ENCODE measurements around the gene PRR14. TPM values are rescaled to one million over a fixed set of nuclear protein-coding genes. Genes with fewer than 3 reads are reported as not detected.

Gene PRR14
- total RNA-seq, 1 experiment from 2014 or later, result 41.4 TPM

GRCh38 chr16:30656974-30657865, 6.5 kb downstream of the PRR14 start:
- BruUV-seq (replicated peaks), result no TSS peak
- H3K4me3 Mint-ChIP-seq (ENCODE audit: unreplicated experiment), result peak overlapping the region; percentile 93
- peaks cover 69% of the 10 kb centered on the region for H3K36me3 Mint-ChIP-seq (ENCODE audit: insufficient read depth, unreplicated experiment)
- no peaks in the 10 kb centered on the region for H3K9me3 Mint-ChIP-seq (ENCODE audit: unreplicated experiment)
- POLR2A ChIA-PET, result interaction anchor here (0.8 to 3.9 kb wide), 2 partner anchors 11 to 21 kb away, joined by 3 to 13 read pairs; no protein-coding TSS in a partner anchor
- peak overlapping the region; percentile 100 for H3K27ac Mint-ChIP-seq (ENCODE audit: low read depth, unreplicated experiment)
- CTCF ChIA-PET, result interaction anchor here (0.7 to 1.3 kb wide), 6 partner anchors 11 to 801 kb away, joined by 3 to 5 read pairs (median 4); no protein-coding TSS in a partner anchor
- no peak for DNase-seq (ENCODE audit: unreplicated experiment)
- TF ChIP-seq CTCF (IDR thresholded peaks at IDR 0.05; ENCODE audit: unreplicated experiment), result no peak
- H3K27me3 Mint-ChIP-seq (ENCODE audit: insufficient read depth, unreplicated experiment), result no peaks in the 10 kb centered on the region
- H3K4me1 Mint-ChIP-seq (ENCODE audit: insufficient read depth, unreplicated experiment), result peaks cover 27% of the 10 kb centered on the region
- intact Hi-C loops (cut with micrococcal nuclease), result no loop called here

- TSS peak; percentile 53 for BruUV-seq (replicated peaks)
- Mint-ChIP-seq H3K9me3 (ENCODE audit: unreplicated experiment) (no peaks in the 10 kb centered on the region), H3K27ac (ENCODE audit: low read depth, unreplicated experiment) (peak within 1 kb of the TSS; percentile 100), H3K27me3 (ENCODE audit: insufficient read depth, unreplicated experiment) (no peaks in the 10 kb centered on the region), H3K36me3 (ENCODE audit: insufficient read depth, unreplicated experiment) (peaks cover 72% of the 10 kb centered on the region), H3K4me3 (ENCODE audit: unreplicated experiment) (peak within 1 kb of the TSS; percentile 93), H3K4me1 (ENCODE audit: insufficient read depth, unreplicated experiment) (peaks cover 21% of the 10 kb centered on the region)
- intact Hi-C loops (cut with micrococcal nuclease), result loop anchor here (1.0 kb wide), 1 partner anchor 40 kb away; no protein-coding TSS in a partner anchor
- CTCF ChIA-PET, result interaction anchor here (0.6 to 2.1 kb wide), 10 partner anchors 10 to 112 kb away, joined by 3 to 14 read pairs (median 4); no protein-coding TSS in a partner anchor
- peak; percentile 100 for DNase-seq (ENCODE audit: unreplicated experiment)
- POLR2A ChIA-PET, result interaction anchor here (0.7 to 3.9 kb wide), 34 partner anchors 8 to 1741 kb away, joined by 3 to 22 read pairs (median 5); partner anchors contain the start of genes ALDOA, CD2BP2, DCTPP1 and MAZ
- peak; percentile 57 for TF ChIP-seq CTCF (IDR thresholded peaks at IDR 0.05; ENCODE audit: unreplicated experiment)
These were observed 7.3 kb downstream of the PRR14 start, which contains the start of gene FBRS for GRCh38 chr16:30657866-30658730. Gene FBRS, plus strand, starts transcription at chr16:30658431. Its CDS starts 1,088 bp downstream, at chr16:30659519.

- H3K4me1 Mint-ChIP-seq (ENCODE audit: insufficient read depth, unreplicated experiment), result peaks cover 21% of the 10 kb centered on the region
- peak overlapping the region; percentile 100 for H3K27ac Mint-ChIP-seq (ENCODE audit: low read depth, unreplicated experiment)
- no peaks in the 10 kb centered on the region for H3K9me3 Mint-ChIP-seq (ENCODE audit: unreplicated experiment)
- H3K27me3 Mint-ChIP-seq (ENCODE audit: insufficient read depth, unreplicated experiment), result no peaks in the 10 kb centered on the region
- H3K4me3 Mint-ChIP-seq (ENCODE audit: unreplicated experiment), result peak overlapping the region; percentile 93
- POLR2A ChIA-PET, result interaction anchor here (0.6 to 3.9 kb wide), 37 partner anchors 9 to 1742 kb away, joined by 3 to 22 read pairs (median 5); partner anchors contain the start of genes ALDOA, CD2BP2, DCTPP1 and MAZ
- DNase-seq (ENCODE audit: unreplicated experiment), result peak; percentile 97
- intact Hi-C loops (cut with micrococcal nuclease), result loop anchor here (1.0 kb wide), 2 partner anchors 35 to 39 kb away; no protein-coding TSS in a partner anchor
- no peak for TF ChIP-seq CTCF (IDR thresholded peaks at IDR 0.05; ENCODE audit: unreplicated experiment)
- CTCF ChIA-PET, result interaction anchor here (0.6 to 2.1 kb wide), 11 partner anchors 9 to 251 kb away, joined by 3 to 14 read pairs (median 3); no protein-coding TSS in a partner anchor
- BruUV-seq (replicated peaks), result TSS peak; percentile 76
- peaks cover 76% of the 10 kb centered on the region for H3K36me3 Mint-ChIP-seq (ENCODE audit: insufficient read depth, unreplicated experiment)
These were observed 8.2 kb downstream of the PRR14 start for GRCh38 chr16:30658731-30659506.
